ENCODE data around the gene MAML3. TPM values are rescaled to one million over a fixed set of nuclear protein-coding genes. Genes with fewer than 3 reads are reported as not detected.

Gene MAML3
- total and polyA plus RNA-seq, 10 donors = 0.63 to 18.4 (median 12.7) TPM

GRCh38 chr4:140090215-140090731 lies 63.7 kb downstream of the MAML3 start:
- Histone ChIP-seq H3K27me3 (replicated peaks in 1 of 7) (no peaks in the 10 kb centered on the region), H3K9me3 (no peaks in the 10 kb centered on the region), H3K27ac (no peak overlapping the region), H3K4me1 (peaks cover 12 to 60% (median 43%) of the 10 kb centered on the region in 6 donors), H3K36me3 (no peaks in the 10 kb centered on the region), H3K4me3 (no peak overlapping the region)
- intact Hi-C loops (cut with DNase I; ENCODE audit: low total_unique reads) = no loop called here
- TF ChIP-seq POLR2AphosphoS5 (IDR thresholded peaks at IDR 0.05) (no peak), POLR2A (IDR thresholded peaks at IDR 0.05) (no peak)
- TF ChIP-seq, protein P1, sequence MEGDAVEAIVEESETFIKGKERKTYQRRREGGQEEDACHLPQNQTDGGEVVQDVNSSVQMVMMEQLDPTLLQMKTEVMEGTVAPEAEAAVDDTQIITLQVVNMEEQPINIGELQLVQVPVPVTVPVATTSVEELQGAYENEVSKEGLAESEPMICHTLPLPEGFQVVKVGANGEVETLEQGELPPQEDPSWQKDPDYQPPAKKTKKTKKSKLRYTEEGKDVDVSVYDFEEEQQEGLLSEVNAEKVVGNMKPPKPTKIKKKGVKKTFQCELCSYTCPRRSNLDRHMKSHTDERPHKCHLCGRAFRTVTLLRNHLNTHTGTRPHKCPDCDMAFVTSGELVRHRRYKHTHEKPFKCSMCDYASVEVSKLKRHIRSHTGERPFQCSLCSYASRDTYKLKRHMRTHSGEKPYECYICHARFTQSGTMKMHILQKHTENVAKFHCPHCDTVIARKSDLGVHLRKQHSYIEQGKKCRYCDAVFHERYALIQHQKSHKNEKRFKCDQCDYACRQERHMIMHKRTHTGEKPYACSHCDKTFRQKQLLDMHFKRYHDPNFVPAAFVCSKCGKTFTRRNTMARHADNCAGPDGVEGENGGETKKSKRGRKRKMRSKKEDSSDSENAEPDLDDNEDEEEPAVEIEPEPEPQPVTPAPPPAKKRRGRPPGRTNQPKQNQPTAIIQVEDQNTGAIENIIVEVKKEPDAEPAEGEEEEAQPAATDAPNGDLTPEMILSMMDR (IDR thresholded peaks at IDR 0.05 in 8 of 11, conservative IDR thresholded peaks at IDR 0.05 in 3 of 11) = no peak
- no peak for DNase-seq
- WGBS, 5 donors = 53 to 66% (median 55%) methylated on average over 5 of the region's 5 CpGs

- no peak overlapping the region for H3K27ac ChIP-seq
- H3K9me3 ChIP-seq = no peaks in the 10 kb centered on the region
- intact Hi-C loops (cut with DNase I; ENCODE audit: low total_unique reads) = no loop called here
- H3K27me3 ChIP-seq (replicated peaks in 1 of 7) = no peaks in the 10 kb centered on the region
- no peaks in the 10 kb centered on the region for H3K36me3 ChIP-seq
- H3K4me1 ChIP-seq = peaks cover 5 to 55% (median 35%) of the 10 kb centered on the region in 6 donors
- TF ChIP-seq POLR2A (IDR thresholded peaks at IDR 0.05) = no peak
- no peak for TF ChIP-seq POLR2AphosphoS5 (IDR thresholded peaks at IDR 0.05)
- TF ChIP-seq, protein P1 (IDR thresholded peaks at IDR 0.05 in 8 of 11, conservative IDR thresholded peaks at IDR 0.05 in 3 of 11) = no peak
- no peak for DNase-seq
- H3K4me3 ChIP-seq = no peak overlapping the region
These were observed 64.8 kb downstream of the MAML3 start for GRCh38 chr4:140089216-140089615.

DNA sequence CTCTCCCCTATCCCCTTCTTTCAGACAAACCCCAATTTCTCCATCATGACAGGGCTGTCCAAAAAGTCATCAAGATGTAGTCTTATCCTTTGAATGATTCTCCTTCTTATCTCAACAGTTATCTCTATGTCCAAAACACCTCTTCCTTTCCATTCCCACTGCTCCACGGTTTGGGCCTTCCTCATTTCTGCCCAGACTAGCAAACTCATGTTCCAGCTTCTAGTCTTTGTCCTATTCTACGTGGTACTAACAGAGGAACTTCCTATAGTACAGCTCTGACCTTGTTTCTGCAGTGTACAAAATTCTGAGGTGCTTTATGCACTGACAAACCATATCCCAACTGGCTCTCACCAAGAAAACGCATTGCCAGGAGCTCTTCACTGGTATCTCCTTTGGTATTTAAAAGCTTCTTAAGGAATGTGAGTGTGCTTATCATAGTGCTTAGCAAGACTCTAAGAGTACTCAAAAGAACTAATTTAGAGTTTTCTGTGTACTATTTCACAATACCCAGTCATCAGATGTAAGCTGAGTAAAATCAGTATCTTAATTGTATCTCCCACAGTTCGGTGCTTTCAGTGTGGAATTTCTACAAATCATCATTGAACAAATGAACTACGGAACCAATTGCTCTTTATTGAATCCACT lies 65.5 kb downstream of the MAML3 start:
- DNase-seq = no peak
- Histone ChIP-seq H3K27me3 (replicated peaks in 1 of 7) (no peaks in the 10 kb centered on the region), H3K4me3 (no peak overlapping the region), H3K27ac (peak overlapping the region in 3 of 8 donors; percentile 14 to 55 (median 47)), H3K4me1 (peaks cover 0 to 50% (median 28%) of the 10 kb centered on the region in 6 donors), H3K9me3 (no peaks in the 10 kb centered on the region), H3K36me3 (no peaks in the 10 kb centered on the region)
- TF ChIP-seq, protein P1 (IDR thresholded peaks at IDR 0.05 in 8 of 11, conservative IDR thresholded peaks at IDR 0.05 in 3 of 11) = no peak
- TF ChIP-seq POLR2AphosphoS5 (IDR thresholded peaks at IDR 0.05) (no peak), POLR2A (IDR thresholded peaks at IDR 0.05) (no peak)
- intact Hi-C loops (cut with DNase I; ENCODE audit: low total_unique reads) = no loop called here
- 53 to 65% (median 62%) methylated on average over 5 of the region's 5 CpGs for WGBS, 5 donors

DNA sequence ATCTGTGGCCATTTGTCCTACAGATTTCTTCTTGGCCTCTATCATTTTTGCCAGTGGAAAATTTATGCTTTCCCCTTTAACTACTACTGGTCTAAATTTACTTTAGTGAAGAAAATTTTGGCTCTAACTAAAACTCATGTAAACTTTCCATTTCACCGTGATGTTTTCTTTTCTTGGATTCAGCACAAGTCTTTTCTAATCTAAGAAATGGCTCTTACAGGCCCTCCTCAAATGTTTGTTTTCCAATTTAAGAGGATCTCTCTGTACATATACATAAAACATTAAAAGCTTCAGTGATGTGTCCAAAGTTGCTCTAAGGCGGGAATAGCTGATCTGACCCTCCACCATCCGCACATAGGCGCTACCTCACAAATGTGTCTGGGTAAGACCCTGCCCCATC lies 68.1 kb downstream of the MAML3 start:
- intact Hi-C loops (cut with DNase I; ENCODE audit: low total_unique reads) = no loop called here
- Histone ChIP-seq H3K27me3 (replicated peaks in 1 of 7) (no peaks in the 10 kb centered on the region), H3K36me3 (no peaks in the 10 kb centered on the region), H3K27ac (no peak overlapping the region), H3K4me3 (no peak overlapping the region), H3K4me1 (peaks cover 0 to 26% (median 8%) of the 10 kb centered on the region in 6 donors), H3K9me3 (no peaks in the 10 kb centered on the region)
- 92 to 98% (median 95%) methylated on average over 4 of the region's 4 CpGs for WGBS, 5 donors
- no peak for DNase-seq
- TF ChIP-seq POLR2A (IDR thresholded peaks at IDR 0.05) (no peak), POLR2AphosphoS5 (IDR thresholded peaks at IDR 0.05) (no peak)
- TF ChIP-seq, protein P1 (IDR thresholded peaks at IDR 0.05 in 8 of 11, conservative IDR thresholded peaks at IDR 0.05 in 3 of 11) = no peak

Measured in spleen (tissue), 11 donors.